Neural cell (in vitro differentiated cells): ENCODE results near the gene FAM228B. TPM values are rescaled to one million over a fixed set of nuclear protein-coding genes. Genes with fewer than 3 reads are reported as not detected.
A peak's percentile ranks its signal among the peaks of the same experiment; 100 is the strongest.

ENCODE experiments used
- H2AFZ ChIP-seq: fragments of 200-600, 300-800 bp; sonication (generic), shearing (Covaris generic); 2 replicates; pipeline ENCODE4 v1.6.0; 2014; ENCODE audit warnings: low read depth, mild to moderate bottlenecking, antibody characterized with exemption, low read length, moderate library complexity
- H3F3A ChIP-seq: fragments of 200-600 bp; shearing (Covaris generic); 2 replicates; pipeline ENCODE4 v1.6.1; 2016; ENCODE audit warnings: mild to moderate bottlenecking, moderate library complexity, mixed read lengths, antibody characterized with exemption, low read length; ENCODE audit not compliant: insufficient read depth, poor library complexity, severe bottlenecking
- H3K27ac ChIP-seq: fragments of 200-600, 300-800 bp; sonication (generic), shearing (Covaris generic); 2 replicates; pipeline ENCODE4 v1.5.1; 2014; ENCODE audit warnings: mild to moderate bottlenecking, low read length, moderate library complexity
- H3K27me3 ChIP-seq: fragments of 300-800, 200-600 bp; sonication (generic), shearing (Covaris generic); 2 replicates; pipeline ENCODE4 v1.6.0; 2014; ENCODE audit warnings: mild to moderate bottlenecking, low read depth, low read length, moderate library complexity; ENCODE audit not compliant: insufficient read depth
- H3K36me3 ChIP-seq: fragments of 300-800, 200-600 bp; sonication (generic), shearing (Covaris generic); 2 replicates; pipeline ENCODE4 v1.5.1; 2014; ENCODE audit warnings: mild to moderate bottlenecking, antibody characterized with exemption, low read length, moderate library complexity; ENCODE audit not compliant: insufficient read depth
- H3K4me2 ChIP-seq: fragments of 300-800, 200-600 bp; sonication (generic), shearing (Covaris generic); 2 replicates; pipeline ENCODE4 v1.6.0; 2014; ENCODE audit warnings: mild to moderate bottlenecking, low read length
- H3K4me3 ChIP-seq: fragments of 300-800, 200-600 bp; sonication (generic), shearing (Covaris generic); 2 replicates; pipeline ENCODE4 v1.5.1; 2014; ENCODE audit warnings: mild to moderate bottlenecking, low read length, moderate library complexity
- H3K79me2 ChIP-seq: fragments of 200-600 bp; shearing (Covaris generic); replicated peaks from 2 replicates; pipeline ENCODE4 v1.6.0; 2014; ENCODE audit warnings: mild to moderate bottlenecking, low read length, moderate library complexity; ENCODE audit not compliant: insufficient read depth
- H3K9ac ChIP-seq: fragments of 300-800, 200-600 bp; sonication (generic), shearing (Covaris generic); 2 replicates; pipeline ENCODE4 v1.6.1; 2016; ENCODE audit warnings: mild to moderate bottlenecking, low read length, mixed read lengths
- H3K9me2 ChIP-seq: fragments of 200-600 bp; shearing (Covaris generic); 2 replicates; pipeline ENCODE4 v1.6.1; 2016; ENCODE audit warnings: mild to moderate bottlenecking, low read length, mixed read lengths; ENCODE audit not compliant: insufficient read depth
- H3K9me3 ChIP-seq: fragments of 200-600, 300-800 bp; sonication (generic), shearing (Covaris generic); 2 replicates; pipeline ENCODE4 v1.6.1; 2016; ENCODE audit warnings: mild to moderate bottlenecking, mixed run types, low read length, moderate library complexity, mixed read lengths
- H4K20me1 ChIP-seq: fragments of 200-600 bp; shearing (Covaris generic); 2 replicates; pipeline ENCODE4 v1.6.1; 2016; ENCODE audit warnings: mild to moderate bottlenecking, mixed run types; ENCODE audit not compliant: insufficient read depth
- EP300 ChIP-seq: fragments of 450-650 bp; conservative IDR thresholded peaks from 2 replicates; pipeline ENCODE4 v1.6.1; 2014; ENCODE audit warnings: antibody characterized with exemption, mild to moderate bottlenecking, moderate library complexity; ENCODE audit not compliant: poor library complexity, severe bottlenecking
- EZH2 ChIP-seq: fragments of 200-600, 300-800 bp; shearing (Covaris generic), sonication (generic); IDR thresholded peaks from 2 replicates; pipeline ENCODE4 v1.6.1; 2014; ENCODE audit warnings: antibody characterized with exemption, low read length, borderline replicate concordance, mild to moderate bottlenecking; ENCODE audit not compliant: insufficient read depth, poor library complexity, severe bottlenecking
- MXI1 ChIP-seq: fragments of 450-650 bp; conservative IDR thresholded peaks from 2 replicates; pipeline ENCODE4 v1.6.1; 2014; ENCODE audit warnings: antibody characterized with exemption, mild to moderate bottlenecking; ENCODE audit not compliant: poor library complexity, severe bottlenecking
- POLR2AphosphoS5 ChIP-seq: IDR thresholded peaks from 2 replicates; pipeline ENCODE4 v1.6.1; 2012
- RAD21 ChIP-seq: fragments of 450-650 bp; conservative IDR thresholded peaks from 2 replicates; pipeline ENCODE4 v1.6.1; 2014; ENCODE audit warnings: antibody characterized with exemption, mild to moderate bottlenecking, moderate library complexity
- SMC3 ChIP-seq: fragments of 450-650 bp; conservative IDR thresholded peaks from 2 replicates; pipeline ENCODE4 v1.6.1; 2014; ENCODE audit warnings: antibody characterized with exemption, mild to moderate bottlenecking, moderate library complexity; ENCODE audit not compliant: poor library complexity
- TAF1 ChIP-seq: IDR thresholded peaks from 2 replicates; pipeline ENCODE4 v1.6.1; 2012; ENCODE audit warnings: low read depth
- polyA plus RNA-seq: library from polyadenylated mRNA; depleted of rRNA; stranded (reverse); fragments of >200 nt; gene quantifications from 2 replicates; pipeline ENCODE4 v1.2.3, GENCODE V29; 2014
- TF ChIP-seq, protein P1 (sequence below): fragments of 450-650 bp; IDR thresholded peaks from 2 replicates; pipeline ENCODE4 v1.5.1; 2014; ENCODE audit warnings: antibody characterized with exemption, mild to moderate bottlenecking, moderate library complexity; ENCODE audit not compliant: poor library complexity, severe bottlenecking
- TF ChIP-seq, protein P2 (sequence below): IDR thresholded peaks from 2 replicates; pipeline ENCODE4 v1.6.1; 2012; ENCODE audit warnings: borderline replicate concordance

FAM228B gene
- polyA plus RNA-seq, 1 donor from 2014 or later: 22.0 TPM

DNA sequence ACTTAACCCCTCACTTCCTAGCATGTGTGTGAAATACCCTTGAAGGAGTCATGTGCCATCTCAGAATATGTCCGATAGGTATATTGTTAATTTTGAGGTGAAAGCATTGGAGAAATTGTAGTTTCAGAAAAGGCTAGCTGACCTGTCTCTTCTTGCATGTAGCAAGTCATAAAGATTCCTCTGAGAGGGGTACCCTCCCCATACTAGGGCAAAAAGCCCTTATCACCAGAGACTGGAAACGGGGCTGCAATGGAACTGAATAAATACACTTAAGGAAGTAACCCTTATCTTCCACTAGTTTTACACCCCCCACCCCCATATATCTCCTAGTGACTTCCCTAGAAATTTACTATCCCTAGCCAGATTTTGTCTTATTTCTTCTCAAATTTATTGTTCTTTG is 45.4 kb upstream of the FAM228B start:
- H3K9me3 ChIP-seq: no peaks in the 10 kb centered on the region
- peak overlapping the region; percentile 79 for H3K9ac ChIP-seq
- no peaks in the 10 kb centered on the region for H3F3A ChIP-seq
- H2AFZ ChIP-seq: peak overlapping the region; percentile 89
- H3K79me2 ChIP-seq: peaks cover 14% of the 10 kb centered on the region
- H3K36me3 ChIP-seq: no peaks in the 10 kb centered on the region
- TF ChIP-seq SMC3 (no peak), EZH2 (no peak), MXI1 (no peak), RAD21 (no peak), TAF1 (no peak), POLR2AphosphoS5 (no peak), EP300 (no peak)
- TF ChIP-seq, protein P1, sequence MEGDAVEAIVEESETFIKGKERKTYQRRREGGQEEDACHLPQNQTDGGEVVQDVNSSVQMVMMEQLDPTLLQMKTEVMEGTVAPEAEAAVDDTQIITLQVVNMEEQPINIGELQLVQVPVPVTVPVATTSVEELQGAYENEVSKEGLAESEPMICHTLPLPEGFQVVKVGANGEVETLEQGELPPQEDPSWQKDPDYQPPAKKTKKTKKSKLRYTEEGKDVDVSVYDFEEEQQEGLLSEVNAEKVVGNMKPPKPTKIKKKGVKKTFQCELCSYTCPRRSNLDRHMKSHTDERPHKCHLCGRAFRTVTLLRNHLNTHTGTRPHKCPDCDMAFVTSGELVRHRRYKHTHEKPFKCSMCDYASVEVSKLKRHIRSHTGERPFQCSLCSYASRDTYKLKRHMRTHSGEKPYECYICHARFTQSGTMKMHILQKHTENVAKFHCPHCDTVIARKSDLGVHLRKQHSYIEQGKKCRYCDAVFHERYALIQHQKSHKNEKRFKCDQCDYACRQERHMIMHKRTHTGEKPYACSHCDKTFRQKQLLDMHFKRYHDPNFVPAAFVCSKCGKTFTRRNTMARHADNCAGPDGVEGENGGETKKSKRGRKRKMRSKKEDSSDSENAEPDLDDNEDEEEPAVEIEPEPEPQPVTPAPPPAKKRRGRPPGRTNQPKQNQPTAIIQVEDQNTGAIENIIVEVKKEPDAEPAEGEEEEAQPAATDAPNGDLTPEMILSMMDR: no peak
- TF ChIP-seq, protein P2, sequence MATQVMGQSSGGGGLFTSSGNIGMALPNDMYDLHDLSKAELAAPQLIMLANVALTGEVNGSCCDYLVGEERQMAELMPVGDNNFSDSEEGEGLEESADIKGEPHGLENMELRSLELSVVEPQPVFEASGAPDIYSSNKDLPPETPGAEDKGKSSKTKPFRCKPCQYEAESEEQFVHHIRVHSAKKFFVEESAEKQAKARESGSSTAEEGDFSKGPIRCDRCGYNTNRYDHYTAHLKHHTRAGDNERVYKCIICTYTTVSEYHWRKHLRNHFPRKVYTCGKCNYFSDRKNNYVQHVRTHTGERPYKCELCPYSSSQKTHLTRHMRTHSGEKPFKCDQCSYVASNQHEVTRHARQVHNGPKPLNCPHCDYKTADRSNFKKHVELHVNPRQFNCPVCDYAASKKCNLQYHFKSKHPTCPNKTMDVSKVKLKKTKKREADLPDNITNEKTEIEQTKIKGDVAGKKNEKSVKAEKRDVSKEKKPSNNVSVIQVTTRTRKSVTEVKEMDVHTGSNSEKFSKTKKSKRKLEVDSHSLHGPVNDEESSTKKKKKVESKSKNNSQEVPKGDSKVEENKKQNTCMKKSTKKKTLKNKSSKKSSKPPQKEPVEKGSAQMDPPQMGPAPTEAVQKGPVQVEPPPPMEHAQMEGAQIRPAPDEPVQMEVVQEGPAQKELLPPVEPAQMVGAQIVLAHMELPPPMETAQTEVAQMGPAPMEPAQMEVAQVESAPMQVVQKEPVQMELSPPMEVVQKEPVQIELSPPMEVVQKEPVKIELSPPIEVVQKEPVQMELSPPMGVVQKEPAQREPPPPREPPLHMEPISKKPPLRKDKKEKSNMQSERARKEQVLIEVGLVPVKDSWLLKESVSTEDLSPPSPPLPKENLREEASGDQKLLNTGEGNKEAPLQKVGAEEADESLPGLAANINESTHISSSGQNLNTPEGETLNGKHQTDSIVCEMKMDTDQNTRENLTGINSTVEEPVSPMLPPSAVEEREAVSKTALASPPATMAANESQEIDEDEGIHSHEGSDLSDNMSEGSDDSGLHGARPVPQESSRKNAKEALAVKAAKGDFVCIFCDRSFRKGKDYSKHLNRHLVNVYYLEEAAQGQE: no peak
- no peaks in the 10 kb centered on the region for H3K9me2 ChIP-seq
- H3K27ac ChIP-seq: peak overlapping the region; percentile 81
- no peaks in the 10 kb centered on the region for H4K20me1 ChIP-seq
- peak overlapping the region; percentile 76 for H3K4me2 ChIP-seq
- H3K4me3 ChIP-seq: peak overlapping the region; percentile 83
- no peaks in the 10 kb centered on the region for H3K27me3 ChIP-seq

DNA sequence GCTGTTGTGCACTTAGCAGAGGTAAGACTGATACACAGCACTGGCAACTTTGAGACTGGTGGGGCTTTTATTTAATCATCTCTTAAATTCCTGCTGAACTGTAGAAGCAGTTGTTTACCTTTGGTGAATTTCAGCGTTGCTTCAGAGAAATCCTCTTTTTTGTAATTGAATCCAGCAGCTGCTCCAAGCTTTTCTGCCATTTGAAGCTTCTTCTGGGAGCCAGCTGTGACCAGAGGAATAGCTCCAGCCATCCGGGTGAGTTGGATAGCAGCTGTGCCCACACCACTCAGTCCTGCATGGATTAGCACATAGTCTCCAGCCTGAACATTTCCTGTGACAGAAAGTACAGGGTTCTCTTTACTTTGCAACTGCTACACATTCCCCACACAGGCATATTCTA is 42.6 kb upstream of the FAM228B start:
- H3K4me2 ChIP-seq: no peak overlapping the region
- peaks cover 3% of the 10 kb centered on the region for H3K79me2 ChIP-seq
- no peaks in the 10 kb centered on the region for H3K9me2 ChIP-seq
- H2AFZ ChIP-seq: no peak overlapping the region
- H3K27me3 ChIP-seq: no peaks in the 10 kb centered on the region
- TF ChIP-seq EP300 (no peak), EZH2 (no peak), RAD21 (no peak), SMC3 (no peak), TAF1 (no peak), POLR2AphosphoS5 (no peak), MXI1 (no peak)
- TF ChIP-seq, protein P1: no peak
- no peaks in the 10 kb centered on the region for H4K20me1 ChIP-seq
- H3K27ac ChIP-seq: no peak overlapping the region
- H3K36me3 ChIP-seq: no peaks in the 10 kb centered on the region
- H3K4me3 ChIP-seq: no peak overlapping the region
- H3K9ac ChIP-seq: no peak overlapping the region
- H3F3A ChIP-seq: no peaks in the 10 kb centered on the region
- H3K9me3 ChIP-seq: no peaks in the 10 kb centered on the region
